Lower leg skin (tissue), 4 donors: ENCODE measurements around the gene VBP1. TPM values are rescaled to one million over a fixed set of nuclear protein-coding genes. Genes with fewer than 3 reads are reported as not detected.
"Not testable (repeated sequence)": the region's sequence is repeated elsewhere in the genome, so short reads cannot be mapped to it uniquely, and the experiment has no call there.

Experiments
- DNase-seq, 2 donors: peaks; one replicate each; pipeline ENCODE4 v3.0.0-alpha.2; 2019; ENCODE audit warnings: low spot score in 2 of 2
- H3K4me3 ChIP-seq: fragments of 200-600 bp; sonication (generic); 2 replicates; pipeline ENCODE4 v1.5.1; 2017; ENCODE audit warnings: mild to moderate bottlenecking, low read depth; ENCODE audit not compliant: poor library complexity, severe bottlenecking
- POLR2A ChIP-seq, 2 donors: fragments of 450-650 bp; IDR thresholded peaks; one replicate each; pipeline ENCODE4 v1.6.1; 2016 to 2017; ENCODE audit warnings: antibody characterized with exemption in 2 of 2, mild to moderate bottlenecking in 1 of 2, moderate library complexity in 1 of 2
- WGBS, 2 donors: methylation state at CpG; one replicate each; pipeline ENCODE4 v1.1.5; 2018; 5-methylcytosine and 5-hydroxymethylcytosine counted together
- intact Hi-C: fragments of 100-400 bp; cut with DNase I; formaldehyde crosslinking; loops from one replicate; pipeline ENCODE4 v1.15.0; 2023; ENCODE audit warnings: low total_unique reads
- total RNA-seq, 4 donors: library from RNA; depleted of rRNA; stranded (reverse); fragments of >200 nt; gene quantifications; one replicate each; pipeline ENCODE4 v1.1.0, GENCODE V29; 2016
- TF ChIP-seq, protein P1 (sequence below), 3 donors: fragments of 450-650 bp; IDR thresholded peaks; one replicate each; pipeline ENCODE4 v1.5.1; 2016; ENCODE audit warnings: antibody characterized with exemption in 3 of 3, mild to moderate bottlenecking in 3 of 3, moderate library complexity in 2 of 3

Gene VBP1
- total RNA-seq, 4 donors from 2014 or later: 11.1 to 21.8 (median 17.9) TPM

DNA sequence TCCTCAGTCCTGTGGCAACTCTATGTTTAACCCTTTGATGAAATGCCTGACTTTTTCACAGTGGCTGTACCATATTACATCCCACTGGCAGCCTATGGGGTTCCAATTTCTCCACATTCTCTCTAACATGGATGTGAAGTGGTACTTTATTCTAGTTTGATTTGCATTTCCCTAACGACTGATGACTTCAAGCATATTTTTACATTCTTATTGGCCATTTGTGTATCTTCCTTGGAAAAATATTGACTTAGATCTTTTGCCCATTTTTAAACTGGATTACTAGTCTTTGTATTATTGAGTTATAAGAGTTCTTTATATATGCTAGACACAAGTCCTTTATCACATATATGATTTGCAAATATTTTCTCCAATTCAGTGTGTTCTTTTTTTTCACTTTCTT is 50.2 kb downstream of the VBP1 start:
- TF ChIP-seq, protein P1, sequence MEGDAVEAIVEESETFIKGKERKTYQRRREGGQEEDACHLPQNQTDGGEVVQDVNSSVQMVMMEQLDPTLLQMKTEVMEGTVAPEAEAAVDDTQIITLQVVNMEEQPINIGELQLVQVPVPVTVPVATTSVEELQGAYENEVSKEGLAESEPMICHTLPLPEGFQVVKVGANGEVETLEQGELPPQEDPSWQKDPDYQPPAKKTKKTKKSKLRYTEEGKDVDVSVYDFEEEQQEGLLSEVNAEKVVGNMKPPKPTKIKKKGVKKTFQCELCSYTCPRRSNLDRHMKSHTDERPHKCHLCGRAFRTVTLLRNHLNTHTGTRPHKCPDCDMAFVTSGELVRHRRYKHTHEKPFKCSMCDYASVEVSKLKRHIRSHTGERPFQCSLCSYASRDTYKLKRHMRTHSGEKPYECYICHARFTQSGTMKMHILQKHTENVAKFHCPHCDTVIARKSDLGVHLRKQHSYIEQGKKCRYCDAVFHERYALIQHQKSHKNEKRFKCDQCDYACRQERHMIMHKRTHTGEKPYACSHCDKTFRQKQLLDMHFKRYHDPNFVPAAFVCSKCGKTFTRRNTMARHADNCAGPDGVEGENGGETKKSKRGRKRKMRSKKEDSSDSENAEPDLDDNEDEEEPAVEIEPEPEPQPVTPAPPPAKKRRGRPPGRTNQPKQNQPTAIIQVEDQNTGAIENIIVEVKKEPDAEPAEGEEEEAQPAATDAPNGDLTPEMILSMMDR (IDR thresholded peaks at IDR 0.05): no peak
- TF ChIP-seq POLR2A (IDR thresholded peaks at IDR 0.05): no peak
- DNase-seq: no peak
- no peak overlapping the region for H3K4me3 ChIP-seq
- intact Hi-C loops: no loop called here
- 85 to 88% methylated on average over 1 of the region's 1 CpG for WGBS, 2 donors

DNA sequence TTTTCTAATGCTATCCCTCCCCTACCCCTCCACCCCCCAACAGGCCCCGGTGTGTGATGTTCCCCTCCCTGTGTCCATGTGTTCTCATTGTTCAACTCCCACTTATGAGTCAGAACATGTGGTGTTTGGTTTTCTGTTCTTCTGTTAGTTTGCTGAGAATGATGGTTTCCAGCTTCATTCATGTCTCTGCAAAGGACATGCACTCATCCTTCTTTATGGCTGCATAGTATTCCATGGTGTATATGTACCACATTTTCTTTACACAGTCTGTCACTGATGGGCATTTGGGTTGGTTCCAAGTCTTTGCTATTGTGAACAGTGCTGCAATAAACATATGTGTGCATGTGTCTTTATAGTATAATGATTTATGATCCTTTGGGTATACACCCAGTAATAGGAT is 51.7 kb downstream of the VBP1 start:
- intact Hi-C loops, H3K4me3 ChIP-seq, DNase-seq: not testable (repeated sequence)
- 92 to 100% methylated on average over 1 of the region's 1 CpG for WGBS, 2 donors

DNA sequence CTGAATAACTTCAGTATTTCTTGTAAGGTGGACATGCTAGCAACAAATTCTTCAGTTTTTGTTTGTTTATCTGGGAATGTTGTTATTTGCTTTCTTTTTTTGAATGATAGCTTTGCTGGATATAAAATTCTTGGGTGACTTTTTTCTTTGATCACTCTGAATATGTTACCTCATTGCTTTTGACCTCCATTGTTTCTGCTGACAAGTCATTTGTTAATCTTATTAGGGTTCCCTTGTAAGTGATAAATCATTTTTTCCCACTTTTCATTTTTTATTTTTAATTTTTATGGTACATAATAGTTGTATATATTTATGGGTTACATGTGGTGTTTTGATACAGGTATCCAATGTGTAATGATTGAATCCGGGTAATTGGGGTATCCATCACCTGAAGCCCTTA is 54.7 kb downstream of the VBP1 start:
- TF ChIP-seq, protein P1 (IDR thresholded peaks at IDR 0.05): no peak
- TF ChIP-seq POLR2A (IDR thresholded peaks at IDR 0.05): no peak
- intact Hi-C loops: no loop called here
- 87 to 100% methylated on average over 1 of the region's 1 CpG for WGBS, 2 donors
- DNase-seq: no peak
- H3K4me3 ChIP-seq: no peak overlapping the region

DNA sequence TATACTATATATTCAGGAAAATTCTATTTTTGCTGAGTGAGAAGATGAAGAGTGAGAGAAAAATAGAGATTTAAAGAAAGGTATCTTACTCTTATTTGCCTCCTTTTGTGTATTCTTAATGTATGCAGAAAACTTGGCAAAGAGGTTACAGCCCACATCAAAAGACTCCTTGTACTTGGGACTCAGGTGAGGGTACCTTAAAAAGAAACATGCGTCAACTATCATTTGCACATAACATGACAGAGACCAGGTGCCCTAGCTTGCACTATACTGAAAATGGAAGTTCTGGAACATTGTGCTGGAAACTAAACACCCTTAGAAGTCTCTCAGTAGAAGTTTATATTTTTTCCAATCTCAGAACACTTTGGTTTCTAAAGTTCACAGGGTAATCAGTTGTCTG is 63.6 kb downstream of the VBP1 start:
- WGBS, 2 donors: 79 to 92% methylated on average over 1 of the region's 1 CpG
- no peak for DNase-seq
- TF ChIP-seq, protein P1 (IDR thresholded peaks at IDR 0.05): no peak
- TF ChIP-seq POLR2A (IDR thresholded peaks at IDR 0.05): no peak
- intact Hi-C loops: no loop called here
- H3K4me3 ChIP-seq: no peak overlapping the region

Other genes starting within 250 kb of the VBP1 start
- gene F8, start 193.7 kb upstream of the VBP1 start, total RNA-seq: 1 to 10 TPM; 2.0 to 7.3 (median 7.0) TPM
- gene FUNDC2, start 189.6 kb upstream of the VBP1 start, total RNA-seq: 10 to 100 TPM; 21.1 to 35.8 (median 27.3) TPM
- gene CMC4, start 145.3 kb upstream of the VBP1 start, total RNA-seq: 10 to 100 TPM; 17.8 to 22.2 (median 18.5) TPM
- 1 to 10 TPM; 1.0 to 1.6 (median 1.3) TPM for gene MTCP1, start 145.3 kb upstream of the VBP1 start, total RNA-seq
- gene BRCC3, start 145.0 kb upstream of the VBP1 start, total RNA-seq: 10 to 100 TPM in 3 of 4 donors, 1 to 10 TPM in 1; 8.2 to 14.1 (median 11.6) TPM
- gene RAB39B, start 48.0 kb downstream of the VBP1 start, total RNA-seq: under 1 TPM; 0.08 to 0.23 (median 0.15) TPM
- 10 to 100 TPM in 1 of 4 donors, 1 to 10 TPM in 3; 6.9 to 12.7 (median 7.3) TPM for gene CLIC2, start 118.2 kb downstream of the VBP1 start, total RNA-seq
- 10 to 100 TPM in 1 of 4 donors, not detected in 3; 10.3 TPM for gene F8A2, start 165.6 kb downstream of the VBP1 start, total RNA-seq
- gene F8A3, start 242.2 kb downstream of the VBP1 start, total RNA-seq: 10 to 100 TPM; 10.4 to 14.4 (median 12.7) TPM